ENCODE results near the gene DOCK9. TPM values are rescaled to one million over a fixed set of nuclear protein-coding genes. Genes with fewer than 3 reads are reported as not detected.

The DOCK9 gene
- total RNA-seq, 1 experiment from 2014 or later = 4.5 TPM

DNA sequence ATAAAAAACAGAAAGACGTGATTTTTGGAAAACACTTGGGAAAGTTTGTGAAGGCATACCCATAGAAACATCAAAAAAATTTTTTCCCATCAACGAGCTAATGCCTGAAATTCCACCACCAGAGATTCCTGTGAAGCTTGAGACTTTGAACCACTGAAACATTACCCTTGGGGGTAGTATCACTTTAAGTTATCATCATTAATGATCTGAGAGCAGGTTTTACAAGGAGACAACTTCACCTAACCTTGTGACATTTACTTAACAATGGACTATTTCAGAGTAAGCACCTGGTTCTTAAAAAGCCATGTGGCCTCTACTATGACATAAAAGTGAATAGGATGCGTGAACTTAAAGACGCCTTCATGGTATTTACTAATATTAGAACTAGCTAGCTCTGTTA lies 51.9 kb downstream of the DOCK9 start:
- Histone ChIP-seq H3K27ac (ENCODE audit: low read depth, low read length, poor library complexity, severe bottlenecking) (no peak overlapping the region), H3K4me1 (ENCODE audit: insufficient read depth, low read length, poor library complexity, severe bottlenecking) (no peaks in the 10 kb centered on the region), H3K4me3 (ENCODE audit: low read depth, low read length, poor library complexity, severe bottlenecking) (no peak overlapping the region), H3K36me3 (ENCODE audit: insufficient read depth, low read length, poor library complexity, severe bottlenecking) (no peaks in the 10 kb centered on the region), H3K9me3 (ENCODE audit: low read depth, low read length, poor library complexity, severe bottlenecking) (no peaks in the 10 kb centered on the region), H3K27me3 (replicated peaks; ENCODE audit: insufficient read depth, low read depth, low read length, poor library complexity) (no peaks in the 10 kb centered on the region)
- ChIA-PET POLR2A (ENCODE audit: low non-redundant PET) (no interaction called here), CTCF (no interaction called here)
- DNase-seq (ENCODE audit: low spot score) = no peak
- intact Hi-C loops (cut with micrococcal nuclease; ENCODE audit: unreplicated experiment) = no loop called here
- TF ChIP-seq EZH2 (IDR thresholded peaks at IDR 0.05; ENCODE audit: borderline replicate concordance, low read depth, low read length, poor library complexity, severe bottlenecking) = no peak
- TF ChIP-seq CTCF (conservative IDR thresholded peaks at IDR 0.05; ENCODE audit: low read depth, low read length) = no peak
- BruUV-seq (replicated peaks) = no TSS peak

- no peaks in the 10 kb centered on the region for H3K4me1 ChIP-seq (ENCODE audit: insufficient read depth, low read length, poor library complexity, severe bottlenecking)
- intact Hi-C loops (cut with micrococcal nuclease; ENCODE audit: unreplicated experiment) = no loop called here
- no peak overlapping the region for H3K27ac ChIP-seq (ENCODE audit: low read depth, low read length, poor library complexity, severe bottlenecking)
- H3K4me3 ChIP-seq (ENCODE audit: low read depth, low read length, poor library complexity, severe bottlenecking) = no peak overlapping the region
- ChIA-PET POLR2A (ENCODE audit: low non-redundant PET) (no interaction called here), CTCF (no interaction called here)
- no peaks in the 10 kb centered on the region for H3K36me3 ChIP-seq (ENCODE audit: insufficient read depth, low read length, poor library complexity, severe bottlenecking)
- no TSS peak for BruUV-seq (replicated peaks)
- no peaks in the 10 kb centered on the region for H3K9me3 ChIP-seq (ENCODE audit: low read depth, low read length, poor library complexity, severe bottlenecking)
- no peak for TF ChIP-seq CTCF (conservative IDR thresholded peaks at IDR 0.05; ENCODE audit: low read depth, low read length)
- TF ChIP-seq EZH2 (IDR thresholded peaks at IDR 0.05; ENCODE audit: borderline replicate concordance, low read depth, low read length, poor library complexity, severe bottlenecking) = no peak
- no peak for DNase-seq (ENCODE audit: low spot score)
- H3K27me3 ChIP-seq (replicated peaks; ENCODE audit: insufficient read depth, low read depth, low read length, poor library complexity) = no peaks in the 10 kb centered on the region
Measured at GRCh38 chr13:98923641-98924397, 54.0 kb downstream of the DOCK9 start.

DNA sequence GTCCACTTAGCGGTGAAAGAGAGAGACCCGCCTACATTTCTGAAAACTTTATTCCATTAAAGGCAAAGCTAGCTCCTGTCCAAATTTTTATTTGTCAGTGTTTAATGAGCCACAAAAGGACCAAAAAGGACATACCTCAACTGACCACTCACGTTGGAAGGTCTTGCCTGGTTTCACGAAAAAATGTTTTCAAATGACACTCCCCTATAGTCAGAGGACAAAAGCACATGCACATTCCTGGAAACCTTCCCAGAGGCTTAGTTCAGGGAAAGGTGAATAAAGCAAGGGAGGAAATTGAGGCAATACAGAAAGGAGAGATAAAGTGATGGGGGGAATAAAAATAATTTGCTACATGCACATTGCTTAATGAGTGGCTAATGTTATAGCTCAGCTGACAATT lies 55.6 kb downstream of the DOCK9 start:
- H3K36me3 ChIP-seq (ENCODE audit: insufficient read depth, low read length, poor library complexity, severe bottlenecking) = no peaks in the 10 kb centered on the region
- intact Hi-C loops (cut with micrococcal nuclease; ENCODE audit: unreplicated experiment) = no loop called here
- H3K27ac ChIP-seq (ENCODE audit: low read depth, low read length, poor library complexity, severe bottlenecking) = no peak overlapping the region
- ChIA-PET POLR2A (ENCODE audit: low non-redundant PET) (no interaction called here), CTCF (no interaction called here)
- H3K9me3 ChIP-seq (ENCODE audit: low read depth, low read length, poor library complexity, severe bottlenecking) = no peaks in the 10 kb centered on the region
- DNase-seq (ENCODE audit: low spot score) = no peak
- BruUV-seq (replicated peaks) = no TSS peak
- H3K4me1 ChIP-seq (ENCODE audit: insufficient read depth, low read length, poor library complexity, severe bottlenecking) = no peaks in the 10 kb centered on the region
- no peaks in the 10 kb centered on the region for H3K27me3 ChIP-seq (replicated peaks; ENCODE audit: insufficient read depth, low read depth, low read length, poor library complexity)
- H3K4me3 ChIP-seq (ENCODE audit: low read depth, low read length, poor library complexity, severe bottlenecking) = no peak overlapping the region
- no peak for TF ChIP-seq CTCF (conservative IDR thresholded peaks at IDR 0.05; ENCODE audit: low read depth, low read length)
- no peak for TF ChIP-seq EZH2 (IDR thresholded peaks at IDR 0.05; ENCODE audit: borderline replicate concordance, low read depth, low read length, poor library complexity, severe bottlenecking)

Data from A673 (cell line).